CMK (cell line): ENCODE results near the gene TNXB.
A peak's percentile ranks its signal among the peaks of the same experiment; 100 is the strongest.
"Not testable (repeated sequence)": the region's sequence is repeated elsewhere in the genome, so short reads cannot be mapped to it uniquely, and the experiment has no call there.

Experiments
- DNase-seq: peaks from one replicate; pipeline ENCODE4 v3.0.0-alpha.2; 2010; ENCODE audit warnings: low read depth

Gene TNXB

DNA sequence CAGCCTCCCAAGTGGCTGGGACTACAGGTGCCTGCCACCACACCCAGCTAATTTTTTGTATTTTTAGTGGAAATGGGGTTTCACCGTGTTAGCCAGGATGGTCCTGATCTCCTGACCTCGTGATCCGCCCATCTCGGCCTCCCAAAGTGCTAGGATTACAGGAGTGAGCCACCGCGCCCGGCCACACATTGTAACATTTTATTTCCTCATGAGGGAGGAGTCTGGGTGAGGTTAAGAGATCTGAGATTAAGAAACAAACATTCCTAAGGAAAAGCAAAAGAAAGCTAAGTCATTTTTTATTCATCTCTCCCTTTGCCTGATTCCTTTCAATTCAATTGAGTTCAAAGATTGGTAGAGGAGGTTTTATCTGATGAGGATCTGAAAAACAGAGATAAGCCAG is 35.1 kb upstream of the TNXB start:
- DNase-seq: not testable (repeated sequence)

DNA sequence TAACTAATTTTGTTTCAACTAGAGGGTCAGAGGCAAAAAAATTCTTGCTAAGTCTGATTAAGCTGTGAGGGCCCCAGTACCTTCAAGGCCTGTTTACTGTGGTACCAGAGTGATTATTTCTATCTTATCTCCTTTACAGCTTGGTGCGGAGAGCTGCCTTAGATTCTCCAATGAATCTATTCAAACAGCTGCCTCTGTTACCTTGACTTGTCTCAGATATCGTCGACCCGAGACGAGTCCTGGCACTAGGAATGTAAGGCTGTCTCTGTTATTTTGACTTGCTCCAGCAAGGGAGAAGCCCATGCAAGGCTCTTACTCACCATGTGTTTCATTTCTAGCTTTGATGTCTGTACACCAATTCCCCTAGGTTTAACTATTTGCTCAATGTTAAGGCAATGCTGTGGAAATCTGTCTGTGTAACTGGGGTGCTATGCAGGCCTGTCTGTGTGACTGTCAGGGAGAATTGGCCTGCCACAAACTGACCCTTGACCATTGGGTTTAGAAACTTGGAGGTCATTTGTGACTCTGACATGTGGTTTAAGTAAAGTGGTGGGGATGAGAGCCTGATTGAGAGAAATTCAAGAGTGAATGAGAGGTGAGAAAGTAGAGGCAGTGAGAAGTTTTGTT is 31.4 kb upstream of the TNXB start:
- DNase-seq: no peak

DNA sequence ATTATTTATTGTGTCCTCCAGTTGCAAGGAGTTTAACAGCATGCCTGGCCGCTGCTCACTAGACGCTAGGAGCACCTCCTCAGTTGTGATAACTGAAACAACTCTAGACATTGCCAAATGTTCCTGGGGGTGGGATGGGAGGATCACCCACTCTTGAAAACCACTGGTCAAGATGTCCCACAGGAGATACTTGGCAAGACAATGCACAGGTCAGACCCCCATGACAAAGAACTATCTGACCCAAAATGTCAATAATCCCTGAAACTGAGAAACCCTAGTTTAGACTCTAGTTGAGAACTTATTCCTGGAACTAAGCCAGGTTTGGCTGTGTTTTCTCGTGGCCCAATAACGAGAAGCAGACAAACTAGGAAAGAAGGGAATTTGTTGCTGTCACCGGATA is 30.5 kb upstream of the TNXB start:
- no peak for DNase-seq

DNA sequence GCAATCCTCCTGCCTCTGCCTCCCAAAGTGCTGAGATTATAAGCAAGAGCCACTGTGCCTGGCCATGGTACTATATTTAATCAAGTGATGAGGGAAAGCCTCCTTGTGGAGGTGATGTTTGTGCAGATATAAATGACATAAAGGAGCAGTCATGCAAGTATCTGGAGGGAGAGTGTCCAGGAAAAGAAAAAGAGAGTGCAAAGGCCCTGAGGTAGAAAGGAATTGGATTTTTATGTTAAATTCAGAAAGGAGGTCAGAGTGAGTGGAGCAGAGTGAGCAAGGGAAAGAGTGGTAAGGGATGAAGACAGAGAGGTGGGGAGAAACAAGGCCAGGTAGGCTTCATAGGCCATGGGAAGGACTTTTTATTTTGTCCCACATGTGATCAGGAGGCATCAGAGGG is 28.3 kb upstream of the TNXB start:
- no peak for DNase-seq

DNA sequence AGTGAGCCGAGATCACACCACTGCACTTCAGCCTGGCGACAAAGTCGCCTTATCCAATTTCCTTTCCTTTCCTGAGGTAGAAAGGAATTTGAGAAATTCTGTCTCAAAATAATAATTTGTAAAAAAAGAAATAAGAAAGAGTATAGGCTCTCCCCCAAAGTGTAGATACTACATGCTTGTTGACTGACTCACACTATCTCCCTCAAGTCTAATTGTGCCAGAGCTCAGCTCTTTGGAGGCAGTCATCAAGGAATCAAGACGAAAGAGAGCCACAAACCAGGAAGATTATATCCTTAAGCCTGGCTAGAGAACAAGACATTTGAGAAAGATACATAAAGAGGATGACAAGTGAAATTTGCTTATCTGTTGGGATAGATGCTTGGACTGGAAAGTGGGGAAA is 24.6 kb upstream of the TNXB start:
- no peak for DNase-seq

DNA sequence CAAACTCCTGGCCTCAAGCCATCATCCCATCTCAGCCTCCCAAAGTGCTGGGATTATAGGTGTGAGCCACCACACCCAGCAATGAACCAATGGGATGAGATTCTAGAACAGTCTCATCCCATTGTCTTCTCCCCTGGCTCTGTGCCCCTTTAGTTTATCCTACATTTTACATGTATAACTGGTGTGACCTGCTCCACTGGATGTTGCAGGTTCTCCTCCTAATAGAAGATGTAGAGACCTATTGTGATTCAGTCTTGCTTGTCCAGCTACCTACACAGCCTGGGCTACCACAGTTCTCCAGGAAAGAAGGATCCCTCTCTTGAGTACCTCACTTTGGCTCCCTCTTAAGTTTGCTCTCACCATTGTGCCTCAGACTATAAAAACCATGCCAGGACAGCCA is 23.0 kb upstream of the TNXB start:
- DNase-seq: no peak

DNA sequence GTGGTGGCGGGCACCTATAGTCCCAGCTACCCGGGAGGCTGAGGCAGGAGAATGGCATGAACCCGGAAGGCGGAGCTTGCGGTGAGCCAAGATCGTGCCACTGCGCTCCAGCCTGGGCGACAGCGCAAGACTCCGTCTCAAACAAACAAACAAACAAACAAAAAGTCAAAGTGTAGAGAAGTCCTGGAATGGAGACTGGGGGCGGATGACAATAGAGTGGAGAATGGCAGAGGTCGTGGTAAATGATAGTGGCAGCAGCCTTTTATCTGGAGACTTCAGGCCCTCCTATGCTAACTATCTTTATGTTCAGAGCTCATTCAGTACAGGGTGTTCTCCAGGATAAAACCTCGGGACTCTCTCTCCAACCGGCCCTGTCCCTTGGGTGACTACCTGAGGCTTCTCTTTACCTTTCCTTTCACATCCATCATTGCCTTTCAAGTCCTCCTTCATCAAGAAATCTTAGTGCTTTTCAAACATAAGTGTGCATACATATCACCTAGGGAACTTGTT is 22.4 kb upstream of the TNXB start:
- DNase-seq: no peak

DNA sequence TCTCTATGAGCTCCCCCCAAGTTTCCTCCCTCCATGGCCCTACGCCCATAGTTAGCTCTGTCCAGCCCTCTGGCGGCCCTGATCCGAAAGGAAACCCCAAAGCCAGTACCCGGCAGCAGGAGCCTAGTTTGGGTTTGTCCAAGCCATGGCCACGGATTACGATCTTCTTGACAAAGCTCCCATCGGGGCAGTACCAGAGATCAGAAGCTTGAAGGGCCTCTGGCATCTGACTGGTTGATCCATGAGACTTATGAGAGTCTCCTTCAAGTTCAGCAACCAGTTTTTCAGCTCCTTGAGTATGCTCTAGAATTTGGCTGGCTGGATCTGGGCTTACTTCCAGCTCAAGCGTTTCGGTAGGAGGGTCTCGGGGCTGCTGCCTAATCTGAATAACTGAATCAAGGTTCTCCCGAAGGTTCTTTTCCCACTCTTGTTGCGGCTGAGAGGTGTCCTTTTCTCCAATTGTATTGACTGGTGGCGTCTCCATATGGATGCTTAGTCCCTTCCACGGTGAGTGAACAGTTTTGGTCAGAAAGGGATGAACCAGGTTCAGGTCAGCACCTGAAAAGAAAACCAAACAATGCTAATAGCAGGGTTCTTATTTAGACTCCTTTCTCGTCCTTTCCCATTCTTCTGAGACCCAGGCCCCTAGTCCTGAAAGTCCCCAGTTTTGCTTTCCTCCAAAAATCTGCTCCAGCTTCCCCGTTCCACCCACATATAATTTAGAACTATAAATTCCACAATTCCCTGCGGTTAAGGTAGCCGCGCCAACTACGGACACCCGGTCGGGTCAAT is 20.4 kb upstream of the TNXB start:
- no peak for DNase-seq

DNA sequence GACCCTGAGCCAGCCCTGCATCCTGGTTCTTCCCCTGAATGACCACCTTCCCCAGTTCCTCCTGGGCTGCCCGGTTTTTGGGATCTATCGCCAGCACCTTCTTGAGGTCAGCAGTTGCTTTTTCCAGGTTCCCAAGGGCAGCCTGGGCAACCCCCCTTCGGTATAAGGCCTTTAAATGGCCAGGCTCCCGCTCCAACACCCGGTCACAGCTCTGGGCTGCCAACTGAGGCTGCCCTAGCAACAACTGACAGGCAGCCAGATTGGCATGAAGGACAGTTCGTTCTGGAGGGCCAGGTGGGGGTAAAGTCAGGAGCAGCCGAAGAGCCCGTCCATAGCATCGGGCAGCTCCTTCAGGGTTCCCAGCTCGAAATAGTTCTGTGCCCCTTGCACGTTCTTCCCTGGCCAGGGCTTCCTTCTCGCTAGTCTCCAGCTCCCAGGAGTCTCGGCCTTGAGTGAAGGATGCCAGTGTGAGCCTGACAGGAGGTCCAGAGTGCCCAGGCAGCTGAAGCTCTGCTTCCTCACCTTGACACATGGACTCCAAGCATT is 19.7 kb upstream of the TNXB start:
- no peak for DNase-seq

DNA sequence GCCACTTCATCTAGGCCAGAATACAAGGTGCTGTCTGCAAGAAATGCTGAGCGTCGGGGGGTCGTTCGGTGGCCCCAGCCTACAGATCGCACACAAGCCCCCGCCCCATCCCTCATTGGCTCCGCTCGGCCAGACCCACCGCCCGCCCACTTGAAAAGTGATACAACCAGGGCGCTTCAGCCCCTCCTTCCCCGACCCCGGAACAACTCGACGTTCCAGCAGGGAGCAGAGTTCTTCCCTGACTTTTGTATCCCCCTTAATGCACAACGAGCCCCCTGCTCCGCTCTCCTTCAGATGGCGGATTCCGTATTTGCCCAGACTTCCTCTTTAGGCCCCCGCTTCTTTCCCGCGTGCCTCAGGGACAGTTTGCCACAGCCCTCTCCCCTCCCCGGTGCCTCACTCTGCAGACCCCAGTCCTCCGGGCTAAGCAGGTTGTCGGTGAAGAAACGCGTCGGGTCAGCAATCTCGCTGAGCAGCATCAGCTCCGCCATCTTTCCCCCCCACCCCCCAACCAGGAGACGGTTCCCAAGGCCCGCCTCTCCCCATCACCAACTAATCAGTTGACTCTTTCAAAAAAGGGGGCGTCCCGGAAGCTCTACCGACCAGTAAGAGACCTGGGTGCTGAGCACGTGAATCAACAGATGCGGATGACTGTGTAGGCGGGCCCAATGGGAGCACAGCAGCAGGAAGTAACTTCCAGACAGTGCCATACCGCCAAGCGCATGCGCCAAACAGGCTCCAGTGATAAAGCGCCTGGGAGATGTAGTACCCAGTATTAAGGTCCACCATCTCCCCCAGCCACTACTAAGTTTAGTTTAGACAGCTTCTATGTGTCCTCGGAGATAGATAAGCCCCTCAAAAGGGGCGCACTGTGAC is 18.8 kb upstream of the TNXB start, which contains the start of gene ATF6B:
Gene ATF6B, minus strand, starts transcription at position 530 of the 876 bp plus-strand sequence. Its CDS starts 39 bp downstream, at position 491.
- DNase-seq: peak; percentile 98

DNA sequence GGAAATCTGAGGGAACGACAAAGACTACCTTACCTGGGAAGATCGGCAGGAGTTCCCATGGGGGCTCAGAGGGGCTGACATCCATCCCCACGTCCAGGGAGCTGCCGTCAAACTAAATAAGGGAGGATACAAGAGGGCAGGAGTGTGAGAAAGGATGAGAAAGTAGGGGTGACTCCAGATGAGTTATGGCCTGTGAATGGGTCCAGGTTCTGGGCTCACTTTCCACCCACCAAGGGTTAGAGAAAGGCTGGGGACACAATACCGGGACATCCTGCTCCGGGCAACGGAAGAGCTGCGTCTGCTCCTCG is 18.2 kb upstream of the TNXB start:
- no peak for DNase-seq

DNA sequence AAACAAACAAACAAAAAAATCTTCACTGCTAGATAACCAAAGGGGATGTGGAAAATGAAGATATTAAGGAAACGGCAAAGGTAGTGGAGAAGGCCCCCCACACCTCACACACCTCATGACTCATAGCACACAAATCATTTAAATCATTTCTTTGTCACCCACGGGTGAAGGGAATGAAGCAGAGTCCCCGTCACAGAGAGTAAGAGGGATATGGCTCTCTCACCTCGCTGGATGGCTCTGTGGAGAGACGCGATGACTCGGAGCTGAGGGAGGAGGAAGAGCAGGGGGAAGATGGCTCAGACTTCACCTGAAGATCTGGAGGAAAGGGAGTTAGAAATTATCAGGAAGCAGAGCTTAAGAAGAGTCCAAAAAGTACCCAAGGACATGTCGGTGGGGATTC is 17.7 kb upstream of the TNXB start:
- no peak for DNase-seq

DNA sequence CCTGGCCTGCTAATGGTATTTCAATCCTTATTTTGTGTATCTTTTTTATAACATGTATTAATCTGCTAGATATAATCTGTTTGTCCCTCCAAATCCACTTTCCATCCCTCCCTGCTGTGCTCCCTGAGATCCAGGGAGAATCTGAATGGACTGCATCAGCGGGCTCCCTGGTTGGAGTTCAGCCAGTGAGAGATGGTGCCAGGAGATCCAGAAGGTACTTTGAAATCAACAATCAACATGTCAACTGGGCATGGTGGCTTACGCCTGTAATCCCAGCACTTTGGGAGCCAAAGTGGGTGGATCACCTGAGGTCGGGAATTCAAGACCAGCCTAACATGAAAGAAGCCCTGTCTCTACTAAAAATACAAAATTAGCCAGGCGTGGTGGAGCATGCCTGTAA is 14.5 kb upstream of the TNXB start:
- DNase-seq: no peak

DNA sequence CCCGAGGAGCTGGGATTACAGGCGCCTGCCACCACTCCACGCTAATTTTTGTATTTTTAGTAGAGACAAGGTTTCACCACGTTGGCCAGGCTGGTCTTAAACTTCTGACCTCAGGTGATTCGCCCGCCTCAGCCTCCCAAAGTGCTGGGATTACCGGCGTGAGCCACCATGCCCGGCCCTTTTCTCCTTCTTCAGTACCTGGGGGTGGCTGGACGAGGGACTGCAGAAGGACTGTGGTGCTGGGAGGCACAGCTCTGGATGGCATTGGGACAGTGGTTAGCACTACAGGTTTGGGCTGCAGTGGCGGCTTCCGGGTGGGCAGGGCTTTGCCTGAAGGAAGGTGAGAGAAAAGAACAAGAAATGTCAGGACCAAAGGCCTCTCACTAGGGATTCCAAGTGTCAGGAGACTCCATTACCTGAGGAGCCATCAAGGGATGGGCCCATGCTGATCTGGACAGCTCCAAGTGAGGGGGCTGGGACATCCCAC is 11.5 kb upstream of the TNXB start:
- no peak for DNase-seq

DNA sequence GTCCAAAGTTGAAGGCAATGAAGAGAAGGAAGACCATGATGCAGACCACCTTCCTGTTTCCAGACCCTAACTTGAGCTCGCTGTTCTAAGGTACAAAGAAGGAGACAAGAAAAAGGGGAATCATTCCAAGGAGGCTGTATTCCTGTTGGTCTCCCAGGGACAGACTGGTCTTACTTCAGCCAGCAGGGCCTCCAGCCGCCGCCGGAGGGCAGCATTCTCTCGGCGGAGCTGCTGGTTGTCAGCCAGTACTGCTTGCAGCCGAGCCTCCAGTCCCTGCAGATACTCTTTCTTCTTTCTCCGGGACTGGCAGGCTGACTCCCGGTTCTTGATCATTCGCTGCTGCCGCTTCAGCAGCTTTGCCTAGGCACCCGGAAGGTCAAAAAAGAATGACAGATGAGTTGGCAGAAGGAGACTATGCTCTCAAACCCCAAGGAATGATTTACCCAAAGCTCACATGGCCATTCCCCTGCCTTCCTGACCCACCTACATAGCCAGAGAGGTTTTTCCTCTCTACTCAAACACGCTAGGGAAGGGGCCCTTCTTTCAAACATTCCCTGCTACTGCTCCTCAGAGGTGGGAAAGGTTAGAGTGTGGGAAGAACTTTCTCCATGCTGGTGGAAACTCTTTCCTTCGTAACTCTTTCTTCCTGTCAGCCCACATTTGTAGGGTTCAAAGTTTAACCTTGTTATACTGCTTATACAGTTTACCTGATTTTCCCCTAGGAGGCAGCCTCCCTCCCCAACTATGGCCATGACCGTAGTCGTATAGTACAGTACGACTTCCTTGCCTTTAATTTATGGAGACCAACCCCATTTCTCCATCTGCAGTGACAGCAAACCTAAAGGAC is 9.9 kb upstream of the TNXB start:
- DNase-seq: peak; percentile 52

DNA sequence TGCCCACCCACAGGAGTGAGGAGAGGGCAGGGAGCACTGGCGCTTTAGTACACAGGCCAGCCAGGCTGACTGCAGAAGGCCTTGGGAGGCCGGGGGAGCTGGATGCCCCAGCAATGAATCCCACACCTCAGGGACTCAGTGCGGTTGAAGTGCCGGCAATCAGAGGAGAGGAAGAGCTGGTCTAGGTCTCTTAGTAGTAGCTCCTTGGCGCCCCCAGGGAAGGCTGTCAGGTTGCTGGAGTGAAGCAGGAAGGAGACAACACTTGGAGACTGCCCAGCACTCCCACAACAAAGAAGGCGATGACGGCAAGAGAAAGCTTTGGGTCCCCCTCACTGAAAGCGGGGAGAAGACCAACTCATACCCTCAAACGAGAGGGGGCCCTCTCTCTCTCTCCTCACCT is 8.3 kb upstream of the TNXB start:
- DNase-seq: no peak

DNA sequence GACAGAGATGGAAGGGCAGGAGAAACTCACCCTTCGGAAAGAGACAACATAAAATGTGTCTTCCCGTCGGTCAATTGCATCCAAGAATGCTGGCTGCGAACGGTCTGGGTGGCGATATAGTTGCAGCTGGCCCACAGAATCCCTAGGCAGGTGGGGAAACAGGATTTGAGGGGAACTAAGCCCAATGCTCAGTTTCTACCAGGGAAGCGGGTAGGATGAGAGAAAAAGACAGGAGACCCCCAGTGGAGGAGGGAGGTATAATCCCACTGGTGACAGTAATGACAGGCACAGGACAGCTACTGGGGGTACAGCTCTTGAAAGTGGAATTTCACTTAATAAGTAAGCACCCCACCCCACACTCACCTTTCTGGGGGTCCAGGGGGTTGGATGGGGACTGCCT is 7.5 kb upstream of the TNXB start:
- no peak for DNase-seq

DNA sequence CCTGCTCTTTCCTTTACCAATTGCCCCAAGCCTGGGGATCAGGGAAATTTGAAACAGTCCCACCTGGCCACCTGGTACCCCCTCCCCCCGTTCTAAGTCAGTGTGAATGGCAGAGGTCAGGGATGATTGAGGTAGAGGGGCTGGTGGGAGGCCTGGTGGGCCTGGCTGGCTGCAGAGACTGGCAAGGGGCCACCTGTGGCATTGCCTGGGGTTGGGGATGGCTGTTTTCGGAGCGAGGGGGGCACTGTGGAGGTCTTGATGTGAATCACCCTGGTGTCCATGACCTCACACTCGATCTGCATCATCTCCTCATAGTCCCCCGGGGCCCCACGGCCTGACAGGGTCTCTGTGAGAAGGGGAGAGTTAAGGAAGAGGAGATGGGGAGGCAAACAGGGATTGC is 6.5 kb upstream of the TNXB start:
- no peak for DNase-seq

DNA sequence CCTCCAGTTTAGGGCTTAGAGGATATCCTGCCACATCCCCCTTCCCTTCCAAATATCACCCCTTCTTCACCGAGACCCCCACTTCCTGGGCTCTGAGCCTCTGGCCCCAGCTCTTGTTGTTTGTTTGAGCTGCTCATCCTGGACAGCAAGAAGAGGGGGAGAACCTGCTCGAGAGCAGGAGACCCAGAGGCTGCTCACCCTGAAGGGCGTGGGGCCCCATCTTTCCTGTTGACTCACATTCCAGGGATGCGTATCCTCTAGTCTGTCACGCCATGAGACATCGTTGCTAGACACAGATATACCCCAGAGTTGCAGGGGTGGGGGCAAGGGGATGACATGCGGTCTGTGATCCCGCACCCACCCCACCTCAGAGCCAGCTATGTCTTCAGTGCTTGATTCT is 5.7 kb upstream of the TNXB start:
- DNase-seq: no peak

DNA sequence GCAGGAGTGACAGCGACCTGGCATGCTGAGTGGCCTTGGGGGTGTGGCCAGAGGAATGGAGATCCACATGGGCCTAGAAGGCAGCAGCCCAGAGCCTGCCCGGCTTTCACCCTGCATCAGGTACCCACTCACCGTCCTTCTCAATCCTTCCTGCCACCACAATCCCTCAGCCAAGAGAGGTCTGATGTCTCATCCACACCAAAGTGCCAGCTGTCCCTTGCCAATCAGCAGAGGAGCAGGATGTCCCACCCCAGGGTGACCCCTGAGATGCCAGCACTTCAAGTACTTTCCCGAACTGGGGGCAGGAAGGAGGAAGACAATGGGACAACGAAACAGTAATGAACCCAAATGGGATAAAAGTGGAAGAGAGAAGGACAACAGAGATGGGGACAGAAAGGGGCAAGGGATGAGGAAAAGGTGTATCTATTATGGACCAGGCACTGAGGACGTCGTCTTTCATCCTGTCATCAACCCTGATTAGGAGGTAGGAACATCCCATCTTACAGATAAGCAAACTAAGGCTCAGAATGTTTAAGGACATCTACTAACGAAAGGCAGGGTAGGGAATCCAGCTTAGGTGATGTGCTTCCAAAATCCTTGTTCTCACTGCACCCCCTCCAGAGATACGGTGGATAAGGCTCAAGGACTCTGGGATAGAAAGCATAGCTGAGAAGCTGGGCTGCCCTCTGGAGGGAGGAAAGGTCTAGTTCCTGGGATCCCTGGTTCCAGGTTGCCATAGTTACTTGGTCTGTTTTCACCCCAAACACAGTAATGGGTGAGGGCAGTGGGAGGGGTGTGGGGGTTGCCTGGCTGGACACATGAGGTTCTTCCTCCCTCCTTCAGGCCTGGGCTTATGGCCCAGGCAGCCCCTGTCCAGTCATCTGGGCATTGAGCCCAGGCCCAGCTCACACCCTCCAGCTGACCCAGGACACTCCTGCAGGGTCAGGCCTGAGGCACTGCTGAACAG is 4.5 kb upstream of the TNXB start:
- no peak for DNase-seq
